ENCODE measurements around the gene B3GNT9. TPM values are rescaled to one million over a fixed set of nuclear protein-coding genes. Genes with fewer than 3 reads are reported as not detected.

The B3GNT9 gene
- total RNA-seq, 4 donors from 2014 or later = 4.1 to 13.1 (median 8.4) TPM

Other genes with a start within 250 kb of the B3GNT9 start
- 1 to 10 TPM; 1.9 to 6.3 (median 4.1) TPM for gene CDH16, start 232.1 kb downstream of the B3GNT9 start, total RNA-seq
- gene RRAD, start 225.5 kb downstream of the B3GNT9 start, total RNA-seq = 100 to 1,000 TPM in 2 of 4 donors, 10 to 100 TPM in 2; 68.7 to 208 (median 129) TPM
- gene CIAO2B, start 216.6 kb downstream of the B3GNT9 start, total RNA-seq = 100 to 1,000 TPM; 112 to 153 (median 126) TPM
- 100 to 1,000 TPM; 120 to 250 (median 170) TPM for gene CES2, start 215.5 kb downstream of the B3GNT9 start, total RNA-seq
- 1 to 10 TPM; 1.5 to 7.1 (median 3.6) TPM for gene CES3, start 189.7 kb downstream of the B3GNT9 start, total RNA-seq
- 1 to 10 TPM; 4.8 to 9.6 (median 6.4) TPM for gene CES4A, start 162.4 kb downstream of the B3GNT9 start, total RNA-seq
- gene CBFB, start 121.8 kb downstream of the B3GNT9 start, total RNA-seq = 10 to 100 TPM; 26.0 to 59.3 (median 41.9) TPM
- gene PHAF1, start 41.1 kb downstream of the B3GNT9 start, total RNA-seq = 10 to 100 TPM; 14.2 to 22.5 (median 19.3) TPM
- gene TRADD, start 8.9 kb upstream of the B3GNT9 start, total RNA-seq = 10 to 100 TPM; 27.7 to 39.8 (median 35.5) TPM
- gene FBXL8, start 9.0 kb upstream of the B3GNT9 start, total RNA-seq = 10 to 100 TPM in 3 of 4 donors, 1 to 10 TPM in 1; 10.0 to 34.5 (median 19.9) TPM
- gene HSF4, start 13.7 kb upstream of the B3GNT9 start, total RNA-seq = 10 to 100 TPM in 3 of 4 donors, 1 to 10 TPM in 1; 3.7 to 59.5 (median 19.6) TPM
- 10 to 100 TPM; 25.1 to 56.1 (median 36.7) TPM for gene NOL3, start 19.5 kb upstream of the B3GNT9 start, total RNA-seq
- 10 to 100 TPM in 3 of 4 donors, 1 to 10 TPM in 1; 8.8 to 18.8 (median 13.4) TPM for gene MATCAP1, start 33.0 kb upstream of the B3GNT9 start, total RNA-seq
- gene EXOC3L1, start 39.1 kb upstream of the B3GNT9 start, total RNA-seq = 1 to 10 TPM; 1.1 to 2.3 (median 1.4) TPM
- 10 to 100 TPM; 66.1 to 96.9 (median 81.9) TPM for gene E2F4, start 41.2 kb upstream of the B3GNT9 start, total RNA-seq
- gene ELMO3, start 48.1 kb upstream of the B3GNT9 start, total RNA-seq = 10 to 100 TPM; 30.1 to 35.9 (median 32.9) TPM
- 10 to 100 TPM; 24.4 to 36.0 (median 31.7) TPM for gene TMEM208, start 76.1 kb upstream of the B3GNT9 start, total RNA-seq
- gene FHOD1, start 96.5 kb upstream of the B3GNT9 start, total RNA-seq = 1 to 10 TPM; 1.9 to 7.4 (median 5.3) TPM
- gene SLC9A5, start 98.0 kb upstream of the B3GNT9 start, total RNA-seq = under 1 TPM in 1 of 4 donors, not detected in 3; 0.19 TPM
- gene PLEKHG4, start 128.5 kb upstream of the B3GNT9 start, total RNA-seq = 10 to 100 TPM in 1 of 4 donors, 1 to 10 TPM in 3; 5.0 to 11.4 (median 7.5) TPM
- under 1 TPM in 1 of 4 donors, not detected in 3; 0.09 TPM for gene KCTD19, start 175.7 kb upstream of the B3GNT9 start, total RNA-seq
- gene LRRC36, start 175.8 kb upstream of the B3GNT9 start, total RNA-seq = not detected
- 10 to 100 TPM in 2 of 4 donors, 1 to 10 TPM in 2; 3.0 to 26.2 (median 8.2) TPM for gene TPPP3, start 242.5 kb upstream of the B3GNT9 start, total RNA-seq